Measurements from ENCODE around the gene TBC1D1. TPM values are rescaled to one million over a fixed set of nuclear protein-coding genes. Genes with fewer than 3 reads are reported as not detected.

TBC1D1 gene
- total and polyA plus RNA-seq, 2 of the 8 experiments (the other 6 are each of a cell fraction or from before 2014, with no cell fraction given) = 96.9 to 162 TPM

- Histone ChIP-seq H3K36me3 (ENCODE audit: control insufficient read depth in 2 of 4, insufficient read depth in 4 of 4, low read length in 3 of 4) (peaks cover 0 to 9% (median 5%) of the 10 kb centered on the region in 4 experiments; a peak in 5 of 8 replicates), H3K23me2 (ENCODE audit: low read depth, low read length) (no peaks in the 10 kb centered on the region), H2BK15ac (ENCODE audit: low read length) (no peak overlapping the region), H4K91ac (replicated peaks; ENCODE audit: insufficient read length, low read length) (no peak overlapping the region), H4K20me1 (replicated peaks in 1 of 2; ENCODE audit: control insufficient read depth in 1 of 2, insufficient read depth in 2 of 2, low read length in 2 of 2) (peaks cover 0 to 4% of the 10 kb centered on the region in 2 experiments), H4K8ac (ENCODE audit: extremely low read depth, insufficient read depth, low read length) (no peak overlapping the region), H2BK20ac (ENCODE audit: low read length) (no peak overlapping the region), H3K4me3 (ENCODE audit: extremely low read depth in 1 of 4, insufficient read depth in 2 of 4, low read depth in 3 of 4, low read length in 4 of 4) (no peak overlapping the region), H3K79me2 (ENCODE audit: control insufficient read depth in 1 of 2, insufficient read depth in 2 of 2, low read length in 2 of 2) (no peaks in the 10 kb centered on the region), H3K4me2 (ENCODE audit: insufficient read depth in 1 of 2, low read depth in 2 of 2, low read length in 2 of 2) (no peak overlapping the region), H3K18ac (ENCODE audit: extremely low read depth, low read length) (no peak overlapping the region), H3K14ac (ENCODE audit: insufficient read length) (no peak overlapping the region), H2BK12ac (ENCODE audit: low read depth, low read length) (no peak overlapping the region; the same call in 1 of the 2 replicates), H3K27me3 (replicated peaks in 1 of 4; ENCODE audit: control insufficient read depth in 3 of 4, extremely low read depth in 1 of 4, insufficient read depth in 3 of 4, low read length in 3 of 4) (no peaks in the 10 kb centered on the region), H3K56ac (replicated peaks; ENCODE audit: insufficient read length, low read depth, low read length) (no peak overlapping the region), H4K5ac (ENCODE audit: insufficient read length, low read depth, low read length) (no peak overlapping the region), H3K79me1 (ENCODE audit: low read depth, low read length) (no peaks in the 10 kb centered on the region), H2AK5ac (ENCODE audit: low read depth, low read length) (no peak overlapping the region), H2AFZ (ENCODE audit: low read length) (no peak overlapping the region), H3K9me3 (ENCODE audit: insufficient read depth in 2 of 2, low read depth in 1 of 2, low read length in 1 of 2) (no peaks in the 10 kb centered on the region), H3K4ac (replicated peaks; ENCODE audit: insufficient read length, low read depth, low read length) (no peak overlapping the region), H2BK5ac (ENCODE audit: low read depth, low read length) (no peak overlapping the region), H3K4me1 (replicated peaks in 1 of 4; ENCODE audit: control insufficient read depth in 3 of 4, insufficient read depth in 4 of 4, low read length in 3 of 4) (peaks cover 0 to 9% (median 5%) of the 10 kb centered on the region in 4 experiments; a peak in 4 of 7 replicates), H3K27ac (ENCODE audit: low read depth, low read length) (no peak overlapping the region), H3K9ac (replicated peaks in 1 of 4; ENCODE audit: extremely low read depth in 1 of 4, low read depth in 3 of 4, low read length in 3 of 4) (no peak overlapping the region), H2BK120ac (replicated peaks; ENCODE audit: low read depth, low read length) (no peak overlapping the region), H3K23ac (ENCODE audit: insufficient read length) (no peak overlapping the region)
- no peak for DNase-seq (ENCODE audit: low read depth in 1 of 2, low spot score in 2 of 2)
- WGBS, 2 experiments (ENCODE audit: extremely low coverage in 1 of 2, insufficient coverage in 1 of 2, insufficient read length in 1 of 2, insufficient replicate concordance in 2 of 2, low coverage in 1 of 2, low lambda C conversion rate in 2 of 2, missing lambda C conversion rate in 1 of 2) = 94% methylated on average over 3 of the region's 3 CpGs; no CpG with 5 or more reads in 1 of the 2 experiments
- ChIA-PET POLR2A (ENCODE audit: partially characterized antibody) (no interaction called here), CTCF (ENCODE audit: partially characterized antibody) (no interaction called here)
- FAIRE-seq = no peak
- TF ChIP-seq POU5F1 (IDR thresholded peaks at IDR 0.05; ENCODE audit: low read depth, low read length) (no peak), BRCA1 (IDR thresholded peaks at IDR 0.05; ENCODE audit: low read depth, low read length) (no peak), E2F6 (IDR thresholded peaks at IDR 0.05) (no peak), KDM1A (IDR thresholded peaks at IDR 0.05; ENCODE audit: borderline replicate concordance, low read length) (no peak), USF2 (IDR thresholded peaks at IDR 0.05; ENCODE audit: low read length) (no peak), RXRA (IDR thresholded peaks at IDR 0.05; ENCODE audit: insufficient read depth, low read depth, low read length) (no peak), CHD1 (IDR thresholded peaks at IDR 0.05; ENCODE audit: low read depth, low read length) (no peak), SP4 (IDR thresholded peaks at IDR 0.05; ENCODE audit: low read length) (no peak), TAF7 (optimal IDR thresholded peaks at IDR 0.05; ENCODE audit: borderline replicate concordance, low read depth, low read length) (no peak), HDAC2 (IDR thresholded peaks at IDR 0.05; ENCODE audit: borderline replicate concordance in 1 of 2, low read depth in 2 of 2, low read length in 2 of 2) (no peak), SIN3A (conservative IDR thresholded peaks at IDR 0.05 in 1 of 2, IDR thresholded peaks at IDR 0.05 in 1 of 2; ENCODE audit: low read depth in 1 of 2, low read length in 2 of 2) (no peak), PHF8 (conservative IDR thresholded peaks at IDR 0.05; ENCODE audit: low read depth, low read length) (no peak)
Observed at GRCh38 chr4:38092701-38093100, 201.8 kb downstream of the TBC1D1 start.
